ENCODE results near the gene LIPC.

- TF ChIP-seq KHSRP (IDR thresholded peaks at IDR 0.05) (no peak), HBP1 (CRISPR knock-in tag; IDR thresholded peaks at IDR 0.05) (no peak), USF2 (CRISPR knock-in tag; IDR thresholded peaks at IDR 0.05) (no peak), SMC3 (conservative IDR thresholded peaks at IDR 0.05; ENCODE audit: insufficient read depth, low read depth, low read length) (no peak), ZNF212 (CRISPR knock-in tag; IDR thresholded peaks at IDR 0.05) (no peak), RAD21 (CRISPR knock-in tag; conservative IDR thresholded peaks at IDR 0.05 in 1 of 2, IDR thresholded peaks at IDR 0.05 in 1 of 2) (no peak), CTCF (IDR thresholded peaks at IDR 0.05 in 2 of 3, conservative IDR thresholded peaks at IDR 0.05 in 1 of 3; ENCODE audit: insufficient read depth in 2 of 3, low read depth in 1 of 3, low read length in 3 of 3) (no peak), CBX1 (IDR thresholded peaks at IDR 0.05; ENCODE audit: low read depth) (no peak), BHLHE40 (IDR thresholded peaks at IDR 0.05; ENCODE audit: low read length) (no peak), HNRNPL (IDR thresholded peaks at IDR 0.05; ENCODE audit: low read depth, low read length) (no peak), HMGXB4 (CRISPR knock-in tag; IDR thresholded peaks at IDR 0.05) (no peak), CHD2 (IDR thresholded peaks at IDR 0.05; ENCODE audit: low read depth, low read length) (no peak)
Measured at GRCh38 chr15:58443308-58443707, 11.5 kb downstream of the LIPC start.
